HEK293 (cell line): ENCODE data around the gene POLR1B.

Experiments used
- KLF10 ChIP-seq: fragments of 450-650 bp; IDR thresholded peaks from 2 replicates; pipeline ENCODE4 v1.5.1; 2018; ENCODE audit warnings: missing biosample characterization, mild to moderate bottlenecking, missing genetic modification characterization
- PRDM10 ChIP-seq: fragments of 450-650 bp; formaldehyde crosslinking; IDR thresholded peaks from 2 replicates; pipeline ENCODE4 v1.5.1; 2016; ENCODE audit warnings: missing biosample characterization, missing genetic modification characterization
- SCRT1 ChIP-seq: fragments of 450-650 bp; formaldehyde crosslinking; IDR thresholded peaks from 2 replicates; pipeline ENCODE4 v1.5.1; 2016; ENCODE audit warnings: missing biosample characterization, missing genetic modification characterization, borderline replicate concordance
- SETDB1 ChIP-seq: IDR thresholded peaks from one replicate; pipeline ENCODE4 v1.6.1; 2017; ENCODE audit warnings: mild to moderate bottlenecking, low read length, moderate library complexity, mixed read lengths; ENCODE audit not compliant: insufficient read length
- TRIM28 ChIP-seq: IDR thresholded peaks from 2 replicates; pipeline ENCODE4 v1.6.1; 2011; ENCODE audit warnings: low read length, control low read depth, borderline replicate concordance
- ZNF146 ChIP-seq: fragments of 450-650 bp; formaldehyde crosslinking; IDR thresholded peaks from 2 replicates; pipeline ENCODE4 v1.5.1; 2016; ENCODE audit warnings: missing biosample characterization, missing genetic modification characterization
- ZNF148 ChIP-seq: fragments of 450-650 bp; formaldehyde crosslinking; IDR thresholded peaks from 2 replicates; pipeline ENCODE4 v1.5.0; 2017; ENCODE audit warnings: missing biosample characterization, missing genetic modification characterization, borderline replicate concordance
- ZNF157 ChIP-seq: fragments of 450-650 bp; formaldehyde crosslinking; IDR thresholded peaks from 2 replicates; pipeline ENCODE4 v1.5.1; 2016; ENCODE audit warnings: missing biosample characterization, missing genetic modification characterization
- ZNF223 ChIP-seq: fragments of 450-650 bp; formaldehyde crosslinking; IDR thresholded peaks from 2 replicates; pipeline ENCODE4 v1.5.1; 2016; ENCODE audit warnings: missing biosample characterization, missing genetic modification characterization
- ZNF24 ChIP-seq: fragments of 450-650 bp; formaldehyde crosslinking; IDR thresholded peaks from 2 replicates; pipeline ENCODE4 v1.5.1; 2016; ENCODE audit warnings: missing biosample characterization, missing genetic modification characterization
- ZNF311 ChIP-seq: fragments of 450-650 bp; formaldehyde crosslinking; IDR thresholded peaks from 2 replicates; pipeline ENCODE4 v1.5.1; 2017; ENCODE audit warnings: missing biosample characterization, missing genetic modification characterization, borderline replicate concordance
- ZNF324 ChIP-seq: fragments of 450-650 bp; formaldehyde crosslinking; IDR thresholded peaks from 2 replicates; pipeline ENCODE4 v1.5.1; 2016; ENCODE audit warnings: missing biosample characterization, missing genetic modification characterization
- ZNF354C ChIP-seq: fragments of 450-650 bp; formaldehyde crosslinking; IDR thresholded peaks from 2 replicates; pipeline ENCODE4 v1.5.1; 2016; ENCODE audit warnings: missing biosample characterization, missing genetic modification characterization, low read depth, borderline replicate concordance
- ZNF404 ChIP-seq: fragments of 450-650 bp; formaldehyde crosslinking; IDR thresholded peaks from 2 replicates; pipeline ENCODE4 v1.5.1; 2017; ENCODE audit warnings: missing biosample characterization, missing genetic modification characterization
- ZNF449 ChIP-seq: fragments of 450-650 bp; formaldehyde crosslinking; IDR thresholded peaks from 2 replicates; pipeline ENCODE4 v1.5.1; 2017; ENCODE audit warnings: missing biosample characterization, mild to moderate bottlenecking, missing genetic modification characterization, moderate library complexity
- ZNF473 ChIP-seq: fragments of 450-650 bp; formaldehyde crosslinking; IDR thresholded peaks from 2 replicates; pipeline ENCODE4 v1.5.1; 2017; ENCODE audit warnings: missing biosample characterization, missing genetic modification characterization
- ZNF48 ChIP-seq: fragments of 450-650 bp; formaldehyde crosslinking; IDR thresholded peaks from 2 replicates; pipeline ENCODE4 v1.5.1; 2016; ENCODE audit warnings: missing biosample characterization, missing genetic modification characterization
- ZNF514 ChIP-seq: fragments of 450-650 bp; formaldehyde crosslinking; IDR thresholded peaks from 2 replicates; pipeline ENCODE4 v1.5.1; 2016; ENCODE audit warnings: missing biosample characterization, missing genetic modification characterization
- ZNF548 ChIP-seq: fragments of 450-650 bp; formaldehyde crosslinking; IDR thresholded peaks from 2 replicates; pipeline ENCODE4 v1.5.1; 2016; ENCODE audit warnings: missing biosample characterization, missing genetic modification characterization
- ZNF549 ChIP-seq: fragments of 450-650 bp; IDR thresholded peaks from 2 replicates; pipeline ENCODE4 v1.5.1; 2018; ENCODE audit warnings: missing biosample characterization, missing genetic modification characterization, mild to moderate bottlenecking, inconsistent platforms, moderate library complexity
- ZNF585B ChIP-seq: fragments of 450-650 bp; formaldehyde crosslinking; IDR thresholded peaks from 2 replicates; pipeline ENCODE4 v1.5.1; 2016; ENCODE audit warnings: missing biosample characterization, missing genetic modification characterization
- ZNF600 ChIP-seq: fragments of 450-650 bp; formaldehyde crosslinking; IDR thresholded peaks from 2 replicates; pipeline ENCODE4 v1.5.1; 2016; ENCODE audit warnings: missing biosample characterization, missing genetic modification characterization
- ZNF610 ChIP-seq: fragments of 450-650 bp; formaldehyde crosslinking; IDR thresholded peaks from 2 replicates; pipeline ENCODE4 v1.5.1; 2016; ENCODE audit warnings: missing biosample characterization, missing genetic modification characterization, borderline replicate concordance
- ZNF624 ChIP-seq: fragments of 450-650 bp; formaldehyde crosslinking; IDR thresholded peaks from 2 replicates; pipeline ENCODE4 v1.5.1; 2017; ENCODE audit warnings: missing biosample characterization, missing genetic modification characterization
- ZNF664 ChIP-seq: fragments of 450-650 bp; formaldehyde crosslinking; IDR thresholded peaks from 2 replicates; pipeline ENCODE4 v1.5.1; 2016; ENCODE audit warnings: missing biosample characterization, missing genetic modification characterization
- ZNF701 ChIP-seq: fragments of 450-650 bp; formaldehyde crosslinking; IDR thresholded peaks from 2 replicates; pipeline ENCODE4 v1.5.1; 2016; ENCODE audit warnings: missing biosample characterization, missing genetic modification characterization
- ZNF76 ChIP-seq: fragments of 450-650 bp; formaldehyde crosslinking; IDR thresholded peaks from 2 replicates; pipeline ENCODE4; 2016; ENCODE audit warnings: low read depth, missing biosample characterization, missing genetic modification characterization, borderline replicate concordance
- ZNF777 ChIP-seq: fragments of 450-650 bp; formaldehyde crosslinking; IDR thresholded peaks from 2 replicates; pipeline ENCODE4 v1.5.1; 2017; ENCODE audit warnings: missing biosample characterization, missing genetic modification characterization, borderline replicate concordance
- TF ChIP-seq, protein P1 (sequence below): fragments of 450-650 bp; formaldehyde crosslinking; IDR thresholded peaks from 2 replicates; pipeline ENCODE4 v1.5.1; 2016; ENCODE audit warnings: missing biosample characterization, missing genetic modification characterization
- TF ChIP-seq, protein P2 (sequence below): IDR thresholded peaks from 2 replicates; pipeline ENCODE4 v1.6.1; 2011; ENCODE audit warnings: mild to moderate bottlenecking, low read depth, low read length, borderline replicate concordance

Gene POLR1B

DNA sequence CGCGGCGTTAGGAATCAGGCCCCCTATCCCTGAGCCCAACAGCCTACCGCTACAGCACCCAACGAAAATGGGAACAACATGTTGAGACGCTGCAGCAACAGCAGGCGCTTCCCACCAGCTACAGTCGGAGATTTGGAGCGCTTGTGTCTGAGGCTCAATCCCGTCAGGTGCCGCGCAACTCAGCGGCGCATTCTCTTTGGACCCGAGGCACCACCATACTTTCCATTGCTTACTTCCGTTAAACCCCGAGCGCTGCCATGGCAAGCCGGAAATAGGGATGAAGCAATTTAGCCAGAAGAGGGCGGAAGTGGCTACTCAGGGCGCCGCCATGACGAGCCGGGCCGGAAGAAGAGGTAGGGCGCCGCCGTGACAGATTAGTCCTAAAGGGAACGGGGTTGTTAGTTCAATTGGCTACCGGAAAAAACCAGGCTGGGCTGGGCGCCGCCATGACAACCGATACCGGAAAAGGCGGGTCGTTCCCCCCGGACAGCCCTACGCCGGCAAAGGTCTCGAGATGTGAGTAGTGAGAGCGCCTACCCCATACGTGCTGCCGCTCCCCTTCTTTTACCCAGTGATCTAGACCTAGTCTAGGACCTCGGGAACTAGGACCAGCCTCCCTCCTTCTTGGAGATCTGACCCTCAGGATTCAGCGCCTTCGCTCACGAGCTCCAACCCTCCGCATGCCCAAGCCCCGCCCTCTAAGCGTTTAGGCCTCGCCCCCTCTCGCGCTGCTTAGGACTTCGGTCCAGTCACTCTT lies 42.0 kb downstream of the POLR1B start, which contains the start of gene CHCHD5 (continued):
- peak; percentile 73 for TF ChIP-seq PRDM10 (tag by site-specific recombination)
- TF ChIP-seq ZNF701 (tag by site-specific recombination), result no peak
- peak; percentile 41; the same call in 1 of the 2 replicates for TF ChIP-seq ZNF610 (tag by site-specific recombination)
- peak; percentile 80 for TF ChIP-seq ZNF76 (tag by site-specific recombination)
- TF ChIP-seq, protein P1, sequence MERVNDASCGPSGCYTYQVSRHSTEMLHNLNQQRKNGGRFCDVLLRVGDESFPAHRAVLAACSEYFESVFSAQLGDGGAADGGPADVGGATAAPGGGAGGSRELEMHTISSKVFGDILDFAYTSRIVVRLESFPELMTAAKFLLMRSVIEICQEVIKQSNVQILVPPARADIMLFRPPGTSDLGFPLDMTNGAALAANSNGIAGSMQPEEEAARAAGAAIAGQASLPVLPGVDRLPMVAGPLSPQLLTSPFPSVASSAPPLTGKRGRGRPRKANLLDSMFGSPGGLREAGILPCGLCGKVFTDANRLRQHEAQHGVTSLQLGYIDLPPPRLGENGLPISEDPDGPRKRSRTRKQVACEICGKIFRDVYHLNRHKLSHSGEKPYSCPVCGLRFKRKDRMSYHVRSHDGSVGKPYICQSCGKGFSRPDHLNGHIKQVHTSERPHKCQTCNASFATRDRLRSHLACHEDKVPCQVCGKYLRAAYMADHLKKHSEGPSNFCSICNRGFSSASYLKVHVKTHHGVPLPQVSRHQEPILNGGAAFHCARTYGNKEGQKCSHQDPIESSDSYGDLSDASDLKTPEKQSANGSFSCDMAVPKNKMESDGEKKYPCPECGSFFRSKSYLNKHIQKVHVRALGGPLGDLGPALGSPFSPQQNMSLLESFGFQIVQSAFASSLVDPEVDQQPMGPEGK, result 0 out of 2 replicates have a peak, but pooled peaks have one; percentile 35
- no peak for TF ChIP-seq TRIM28
- TF ChIP-seq ZNF311 (tag by site-specific recombination), result no peak
- TF ChIP-seq ZNF148 (tag by site-specific recombination), result no peak
- no peak for TF ChIP-seq ZNF664 (tag by site-specific recombination)
- no peak for TF ChIP-seq ZNF324 (tag by site-specific recombination)
- no peak for TF ChIP-seq SETDB1
- TF ChIP-seq ZNF24 (tag by site-specific recombination), result no peak
- TF ChIP-seq ZNF600 (tag by site-specific recombination), result no peak
- TF ChIP-seq ZNF549 (tag by site-specific recombination), result no peak
- TF ChIP-seq, protein P2, sequence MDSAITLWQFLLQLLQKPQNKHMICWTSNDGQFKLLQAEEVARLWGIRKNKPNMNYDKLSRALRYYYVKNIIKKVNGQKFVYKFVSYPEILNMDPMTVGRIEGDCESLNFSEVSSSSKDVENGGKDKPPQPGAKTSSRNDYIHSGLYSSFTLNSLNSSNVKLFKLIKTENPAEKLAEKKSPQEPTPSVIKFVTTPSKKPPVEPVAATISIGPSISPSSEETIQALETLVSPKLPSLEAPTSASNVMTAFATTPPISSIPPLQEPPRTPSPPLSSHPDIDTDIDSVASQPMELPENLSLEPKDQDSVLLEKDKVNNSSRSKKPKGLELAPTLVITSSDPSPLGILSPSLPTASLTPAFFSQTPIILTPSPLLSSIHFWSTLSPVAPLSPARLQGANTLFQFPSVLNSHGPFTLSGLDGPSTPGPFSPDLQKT, result no peak; the same call in 1 of the 2 replicates
- TF ChIP-seq ZNF354C (tag by site-specific recombination), result no peak
- no peak for TF ChIP-seq ZNF48 (tag by site-specific recombination)
- no peak; the same call in 1 of the 2 replicates for TF ChIP-seq KLF10 (tag by site-specific recombination)
- TF ChIP-seq ZNF473, result no peak
- no peak for TF ChIP-seq ZNF223 (tag by site-specific recombination)
- no peak for TF ChIP-seq ZNF514 (tag by site-specific recombination)
- no peak for TF ChIP-seq ZNF157 (tag by site-specific recombination)
- no peak for TF ChIP-seq ZNF624 (tag by site-specific recombination)
- TF ChIP-seq ZNF777 (tag by site-specific recombination), result no peak
- no peak for TF ChIP-seq ZNF404
- no peak for TF ChIP-seq ZNF585B (tag by site-specific recombination)
- TF ChIP-seq ZNF449, result peak; percentile 87
- no peak for TF ChIP-seq ZNF548 (tag by site-specific recombination)
- TF ChIP-seq ZNF146 (tag by site-specific recombination), result no peak
- no peak for TF ChIP-seq SCRT1 (tag by site-specific recombination)
